Body of pancreas (tissue), 4 donors: ENCODE results near the gene PTTG1. TPM values are rescaled to one million over a fixed set of nuclear protein-coding genes. Genes with fewer than 3 reads are reported as not detected.

Source experiments
- ATAC-seq: fragments of 150-250 bp; one replicate; pipeline ENCODE4 v1.9.1; 2016
- DNase-seq, 4 donors: peaks; one replicate each; pipeline ENCODE4 v3.0.0-alpha.2; 2019
- H3K27ac ChIP-seq, 4 donors: fragments of 200-600 bp; sonication (generic); 1 replicate in 3 of 4; 2 replicates in 1 of 4; pipeline versions ENCODE4 v1.5.1 to v1.6.1; 2016 to 2019; ENCODE audit warnings: mild to moderate bottlenecking in 1 of 4, mixed read lengths in 1 of 4, moderate library complexity in 1 of 4
- H3K27me3 ChIP-seq, 2 donors: fragments of 200-600 bp; sonication (generic); one replicate each; pipeline ENCODE4 v1.6.0; 2016; ENCODE audit warnings: mild to moderate bottlenecking in 1 of 2
- H3K36me3 ChIP-seq, 2 donors: fragments of 200-600 bp; sonication (generic); replicated peaks in 1 of 2; 2 replicates each; pipeline ENCODE4 v1.5.1; 2016; ENCODE audit warnings: low read depth in 2 of 2; ENCODE audit not compliant: insufficient read depth in 1 of 2
- H3K4me1 ChIP-seq: fragments of 200-600 bp; sonication (generic); one replicate; pipeline ENCODE4 v1.6.0; 2016
- H3K4me3 ChIP-seq, 2 donors: fragments of 200-600 bp; sonication (generic); 1 replicate in 1 of 2; 2 replicates in 1 of 2; pipeline ENCODE4 v1.5.1; 2016 to 2019
- H3K9me3 ChIP-seq, 3 donors: fragments of 200-600 bp; sonication (generic); 1 replicate in 2 of 3; 2 replicates in 1 of 3; pipeline ENCODE4 v1.5.1; 2016
- CTCF ChIP-seq, 7 experiments: fragments of 450-650 bp in 4 of 7; fragments of 200-600 bp in 3 of 7; sonication (generic) in 3 of 7; IDR thresholded peaks; one replicate each; pipeline ENCODE4 v1.5.1; 2016 to 2019; ENCODE audit warnings: antibody characterized with exemption in 7 of 7
- POLR2A ChIP-seq, 3 donors: fragments of 450-650 bp; IDR thresholded peaks; one replicate each; pipeline ENCODE4 v1.6.1; 2016; ENCODE audit warnings: antibody characterized with exemption in 3 of 3, mild to moderate bottlenecking in 2 of 3
- WGBS, 2 donors: methylation state at CpG; one replicate each; pipeline ENCODE4 v1.1.5; 2017; 5-methylcytosine and 5-hydroxymethylcytosine counted together
- intact Hi-C: fragments of 100-400 bp; cut with DNase I; formaldehyde crosslinking; loops from one replicate; pipeline ENCODE4 v1.15.1; 2023
- total RNA-seq, 2 donors: library from RNA; depleted of rRNA; stranded (reverse); fragments of >200 nt; gene quantifications; one replicate each; pipeline ENCODE4 v1.1.0, GENCODE V29; 2016

Gene PTTG1
- total RNA-seq, 2 donors from 2014 or later: 5.7 to 6.6 TPM

GRCh38 chr5:160460377-160461049 is 38.9 kb downstream of the PTTG1 start:
- TF ChIP-seq POLR2A (IDR thresholded peaks at IDR 0.05) (no peak), CTCF (IDR thresholded peaks at IDR 0.05) (no peak)
- no peaks in the 10 kb centered on the region for H3K27me3 ChIP-seq
- no peak for ATAC-seq
- no peaks in the 10 kb centered on the region for H3K9me3 ChIP-seq
- H3K4me3 ChIP-seq: no peak overlapping the region
- no peaks in the 10 kb centered on the region for H3K36me3 ChIP-seq
- no peak for DNase-seq
- WGBS, 2 donors: 86% methylated on average over 4 of the region's 4 CpGs
- no peak overlapping the region for H3K27ac ChIP-seq
- H3K4me1 ChIP-seq: peaks cover 11% of the 10 kb centered on the region
- intact Hi-C loops: no loop called here

GRCh38 chr5:160461378-160461777 is 39.7 kb downstream of the PTTG1 start:
- Histone ChIP-seq H3K4me1 (peaks cover 14% of the 10 kb centered on the region), H3K27me3 (no peaks in the 10 kb centered on the region), H3K9me3 (no peaks in the 10 kb centered on the region), H3K4me3 (no peak overlapping the region), H3K36me3 (no peaks in the 10 kb centered on the region), H3K27ac (no peak overlapping the region)
- whole genome bisulfite sequencing, 2 donors: 79 to 86% methylated on average over 6 of the region's 6 CpGs
- TF ChIP-seq POLR2A (IDR thresholded peaks at IDR 0.05) (no peak), CTCF (IDR thresholded peaks at IDR 0.05) (no peak)
- ATAC-seq (no peak), DNase-seq (no peak)
- intact Hi-C loops: no loop called here

DNA sequence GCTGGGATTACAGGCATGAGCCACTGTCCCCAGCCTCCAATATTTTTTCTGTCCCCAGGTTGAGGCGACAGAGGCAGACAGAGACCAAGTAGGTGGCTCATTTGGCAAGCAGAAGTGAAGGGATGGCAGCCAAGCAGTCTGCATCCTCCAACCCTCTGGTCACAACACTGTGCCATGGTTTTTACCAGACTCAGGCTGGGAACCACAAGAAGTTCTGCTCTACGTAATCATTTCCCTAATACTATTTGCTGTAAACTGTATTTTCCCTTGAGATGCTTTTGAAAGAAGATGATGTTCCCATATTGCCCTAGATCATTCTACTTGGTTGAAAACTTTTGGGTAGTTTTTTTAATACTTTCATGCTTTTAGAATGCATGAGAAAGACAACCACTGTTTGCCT is 40.5 kb downstream of the PTTG1 start:
- WGBS, 2 donors: 85 to 96% methylated on average over 2 of the region's 2 CpGs
- ATAC-seq: no peak
- no peaks in the 10 kb centered on the region for H3K36me3 ChIP-seq
- intact Hi-C loops: no loop called here
- H3K9me3 ChIP-seq: no peaks in the 10 kb centered on the region
- H3K27me3 ChIP-seq: no peaks in the 10 kb centered on the region
- TF ChIP-seq CTCF (IDR thresholded peaks at IDR 0.05) (no peak), POLR2A (IDR thresholded peaks at IDR 0.05) (no peak)
- DNase-seq: no peak
- H3K27ac ChIP-seq: no peak overlapping the region
- no peak overlapping the region for H3K4me3 ChIP-seq
- H3K4me1 ChIP-seq: peaks cover 22% of the 10 kb centered on the region

- TF ChIP-seq POLR2A (IDR thresholded peaks at IDR 0.05) (no peak), CTCF (IDR thresholded peaks at IDR 0.05) (no peak)
- Histone ChIP-seq H3K4me1 (peaks cover 33% of the 10 kb centered on the region), H3K4me3 (no peak overlapping the region), H3K9me3 (no peaks in the 10 kb centered on the region), H3K27ac (peak overlapping the region in 1 of 4 donors; percentile 39), H3K27me3 (no peaks in the 10 kb centered on the region), H3K36me3 (no peaks in the 10 kb centered on the region)
- intact Hi-C loops: no loop called here
- no peak for DNase-seq
- WGBS, 2 donors: 90 to 94% methylated on average over 4 of the region's 4 CpGs
- no peak for ATAC-seq
These were observed 41.6 kb downstream of the PTTG1 start for GRCh38 chr5:160463227-160463626.
